Activated naive CD8-positive, alpha-beta T cell treated with anti-CD3 and anti-CD28 coated beads, Interleukin-2, amount 10 ng/mL, durations not matched to agents 7 days and 5 days (primary cell): ENCODE results near the gene TLCD3A. TPM values are rescaled to one million over a fixed set of nuclear protein-coding genes. Genes with fewer than 3 reads are reported as not detected.
"Not testable (repeated sequence)": the region's sequence is repeated elsewhere in the genome, so short reads cannot be mapped to it uniquely, and the experiment has no call there.

Experiments
- ATAC-seq: fragments of 150-1000 bp; cut with Tn5 transposase; one replicate; pipeline ENCODE4 v1.10.0; 2021; ENCODE audit warnings: low read depth, moderate library complexity
- POLR2A ChIA-PET: fragments of 350-600 bp; sonication (Branson Sonifier 250); formaldehyde crosslinking; loops from one replicate; lab custom pipeline; 2021; ENCODE audit warnings: antibody characterized with exemption; lab: Charles Lee
- DNase-seq: peaks from one replicate; pipeline ENCODE4 v3.0.0; 2021
- H3K27ac Mint-ChIP-seq: one replicate; pipeline ENCODE4 v1.8.0; 2022; ENCODE audit warnings: mild to moderate bottlenecking, mixed read lengths
- H3K27me3 Mint-ChIP-seq: one replicate; pipeline ENCODE4 v1.8.0; 2022; ENCODE audit warnings: mild to moderate bottlenecking, moderate library complexity, mixed read lengths
- H3K36me3 Mint-ChIP-seq: one replicate; pipeline ENCODE4 v1.8.0; 2021; ENCODE audit warnings: mild to moderate bottlenecking, mixed read lengths
- H3K4me1 Mint-ChIP-seq: one replicate; pipeline ENCODE4 v1.8.0; 2021; ENCODE audit warnings: mixed read lengths
- H3K4me3 Mint-ChIP-seq: one replicate; pipeline ENCODE4 v1.8.0; 2022; ENCODE audit warnings: mild to moderate bottlenecking, moderate library complexity, mixed read lengths
- H3K9me3 Mint-ChIP-seq: one replicate; pipeline ENCODE4 v1.8.0; 2021; ENCODE audit warnings: mixed read lengths
- total RNA-seq, 2 experiments: library from RNA; stranded (reverse); gene quantifications; one replicate each; pipeline ENCODE4 v1.2.3, GENCODE V29; 2021

TLCD3A gene
- total RNA-seq, 2 experiments from 2014 or later = 12.5 to 13.1 TPM

- POLR2A ChIA-PET = interaction anchor here (0.7 kb wide), 2 partner anchors 286 to 293 kb away, joined by 3 to 5 read pairs; no protein-coding TSS in a partner anchor
- H3K36me3 Mint-ChIP-seq, H3K27ac Mint-ChIP-seq, ATAC-seq, H3K9me3 Mint-ChIP-seq, H3K27me3 Mint-ChIP-seq, DNase-seq, H3K4me1 Mint-ChIP-seq, H3K4me3 Mint-ChIP-seq: not testable (repeated sequence)
These were observed 34.3 kb upstream of the TLCD3A start for GRCh38 chr17:698096-698495.

- POLR2A ChIA-PET = no interaction called here
- DNase-seq (no peak), ATAC-seq (no peak)
- no peak overlapping the region for H3K4me3 Mint-ChIP-seq
- H3K9me3 Mint-ChIP-seq = no peaks in the 10 kb centered on the region
- H3K27me3 Mint-ChIP-seq = no peaks in the 10 kb centered on the region
- H3K4me1 Mint-ChIP-seq = peaks cover 3% of the 10 kb centered on the region
- no peak overlapping the region for H3K27ac Mint-ChIP-seq
- H3K36me3 Mint-ChIP-seq = peaks cover 3% of the 10 kb centered on the region
These were observed 33.1 kb upstream of the TLCD3A start for GRCh38 chr17:699345-699744.

DNA sequence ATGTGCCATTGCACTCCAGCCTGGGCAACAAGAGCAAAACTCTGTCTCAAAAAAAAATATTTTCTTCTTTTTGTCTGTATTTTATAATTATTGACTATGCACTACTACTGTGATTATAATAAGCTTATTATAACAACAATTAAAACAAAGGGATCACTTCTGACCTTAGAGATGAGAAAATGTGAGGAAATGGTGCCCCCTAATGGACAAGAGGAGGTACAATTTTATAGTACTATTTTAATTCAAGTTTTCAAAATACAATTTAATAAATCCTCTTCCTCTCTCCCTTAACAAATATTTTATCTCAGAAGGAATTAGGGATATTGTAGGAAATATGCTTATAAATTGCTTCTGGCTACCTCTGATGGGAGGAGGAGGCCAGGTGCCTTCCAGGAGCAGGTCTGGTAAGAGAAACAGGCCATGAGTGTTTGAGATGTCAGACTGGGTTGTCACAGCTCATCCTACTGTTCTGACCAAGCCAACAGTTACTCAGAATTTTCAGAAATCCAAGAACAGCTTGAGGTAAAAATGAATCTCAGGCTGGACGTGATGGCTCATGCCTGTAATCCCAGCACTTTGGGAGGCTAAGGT is 31.8 kb upstream of the TLCD3A start:
- Mint-ChIP-seq H3K27ac (no peak overlapping the region), H3K36me3 (peaks cover 3% of the 10 kb centered on the region), H3K9me3 (no peaks in the 10 kb centered on the region), H3K4me3 (no peak overlapping the region), H3K4me1 (peaks cover 3% of the 10 kb centered on the region), H3K27me3 (no peaks in the 10 kb centered on the region)
- DNase-seq (no peak), ATAC-seq (peak; percentile 30)
- POLR2A ChIA-PET = interaction anchor here (0.5 to 1.0 kb wide), 3 partner anchors 276 to 318 kb away, joined by 3 to 9 read pairs (median 3); no protein-coding TSS in a partner anchor

DNA sequence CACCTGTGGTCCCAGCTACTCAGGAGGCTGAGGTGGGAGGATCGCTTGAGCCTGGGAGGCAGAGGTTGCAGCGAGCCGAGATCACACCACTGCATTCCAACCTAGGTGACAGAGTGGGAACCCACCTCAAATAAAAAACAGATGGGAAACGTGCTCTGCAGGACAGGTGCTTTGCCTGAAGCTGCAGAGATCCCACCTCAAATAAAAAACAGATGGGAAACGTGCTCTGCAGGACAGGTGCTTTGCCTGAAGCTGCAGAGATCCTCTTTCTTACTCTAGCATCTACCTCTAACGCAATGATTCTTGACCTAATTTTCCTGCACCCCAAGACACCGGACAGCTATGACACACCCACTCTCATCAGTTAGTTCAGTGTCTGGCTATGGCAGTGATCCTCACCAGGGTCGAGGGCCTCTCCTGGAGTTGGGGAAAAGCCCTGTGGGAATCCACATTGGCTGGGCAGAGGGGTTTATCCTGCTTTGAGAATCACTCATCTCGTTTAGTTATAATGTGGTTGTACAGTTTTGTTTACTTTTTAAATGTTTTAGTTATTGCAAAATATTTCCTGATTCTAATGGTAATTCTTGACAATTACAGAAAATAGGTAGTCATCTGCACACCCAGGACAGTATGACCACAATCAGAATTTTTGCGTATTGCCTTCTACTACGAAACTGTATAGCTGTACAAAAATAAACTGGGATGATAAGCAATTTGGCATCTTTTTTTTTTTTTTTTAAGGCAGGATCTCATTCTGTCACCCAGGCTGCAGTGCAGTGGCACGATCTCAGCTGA is 29.1 kb upstream of the TLCD3A start:
- no peak overlapping the region for H3K27ac Mint-ChIP-seq
- no peaks in the 10 kb centered on the region for H3K9me3 Mint-ChIP-seq
- H3K27me3 Mint-ChIP-seq = no peaks in the 10 kb centered on the region
- no peak for ATAC-seq
- POLR2A ChIA-PET = no interaction called here
- H3K4me1 Mint-ChIP-seq = peaks cover 5% of the 10 kb centered on the region
- no peak for DNase-seq
- H3K36me3 Mint-ChIP-seq = peaks cover 5% of the 10 kb centered on the region
- no peak overlapping the region for H3K4me3 Mint-ChIP-seq

GRCh38 chr17:704111-704864 is 28.1 kb upstream of the TLCD3A start:
- no peak overlapping the region for H3K27ac Mint-ChIP-seq
- DNase-seq = no peak
- ATAC-seq = no peak
- no peak overlapping the region for H3K4me3 Mint-ChIP-seq
- peaks cover 10% of the 10 kb centered on the region for H3K36me3 Mint-ChIP-seq
- H3K4me1 Mint-ChIP-seq = peaks cover 11% of the 10 kb centered on the region
- no peaks in the 10 kb centered on the region for H3K9me3 Mint-ChIP-seq
- POLR2A ChIA-PET = interaction anchor here (0.6 kb wide), 1 partner anchor 39 kb away, joined by 3 read pairs; no protein-coding TSS in a partner anchor
- H3K27me3 Mint-ChIP-seq = no peaks in the 10 kb centered on the region

- DNase-seq = no peak
- Mint-ChIP-seq H3K9me3 (no peaks in the 10 kb centered on the region), H3K36me3 (peaks cover 13% of the 10 kb centered on the region), H3K27ac (no peak overlapping the region), H3K4me3 (no peak overlapping the region), H3K4me1 (peaks cover 14% of the 10 kb centered on the region), H3K27me3 (no peaks in the 10 kb centered on the region)
- no peak for ATAC-seq
- POLR2A ChIA-PET = interaction anchor here (0.6 kb wide), 2 partner anchors 38 to 75 kb away, joined by 3 to 4 read pairs; no protein-coding TSS in a partner anchor
These were observed 27.4 kb upstream of the TLCD3A start for GRCh38 chr17:705011-705410.

- no peak overlapping the region for H3K4me3 Mint-ChIP-seq
- DNase-seq (no peak), ATAC-seq (no peak)
- H3K9me3 Mint-ChIP-seq = no peaks in the 10 kb centered on the region
- H3K36me3 Mint-ChIP-seq = peaks cover 13% of the 10 kb centered on the region
- POLR2A ChIA-PET = no interaction called here
- H3K27ac Mint-ChIP-seq = no peak overlapping the region
- H3K4me1 Mint-ChIP-seq = peaks cover 13% of the 10 kb centered on the region
- no peaks in the 10 kb centered on the region for H3K27me3 Mint-ChIP-seq
These were observed 26.5 kb upstream of the TLCD3A start for GRCh38 chr17:705863-706262.

GRCh38 chr17:708132-708531 is 24.3 kb upstream of the TLCD3A start:
- H3K9me3 Mint-ChIP-seq = no peaks in the 10 kb centered on the region
- no peak overlapping the region for H3K4me3 Mint-ChIP-seq
- H3K27me3 Mint-ChIP-seq = no peaks in the 10 kb centered on the region
- peaks cover 13% of the 10 kb centered on the region for H3K36me3 Mint-ChIP-seq
- peaks cover 22% of the 10 kb centered on the region for H3K4me1 Mint-ChIP-seq
- DNase-seq (no peak), ATAC-seq (no peak)
- POLR2A ChIA-PET = no interaction called here
- no peak overlapping the region for H3K27ac Mint-ChIP-seq

- POLR2A ChIA-PET = no interaction called here
- DNase-seq = no peak
- Mint-ChIP-seq H3K9me3 (no peaks in the 10 kb centered on the region), H3K4me3 (no peak overlapping the region), H3K36me3 (peaks cover 3% of the 10 kb centered on the region), H3K27me3 (peaks cover 3% of the 10 kb centered on the region), H3K4me1 (peaks cover 3% of the 10 kb centered on the region), H3K27ac (no peak overlapping the region)
- ATAC-seq = no peak
These were observed 14.3 kb upstream of the TLCD3A start for GRCh38 chr17:718075-718474.

DNA sequence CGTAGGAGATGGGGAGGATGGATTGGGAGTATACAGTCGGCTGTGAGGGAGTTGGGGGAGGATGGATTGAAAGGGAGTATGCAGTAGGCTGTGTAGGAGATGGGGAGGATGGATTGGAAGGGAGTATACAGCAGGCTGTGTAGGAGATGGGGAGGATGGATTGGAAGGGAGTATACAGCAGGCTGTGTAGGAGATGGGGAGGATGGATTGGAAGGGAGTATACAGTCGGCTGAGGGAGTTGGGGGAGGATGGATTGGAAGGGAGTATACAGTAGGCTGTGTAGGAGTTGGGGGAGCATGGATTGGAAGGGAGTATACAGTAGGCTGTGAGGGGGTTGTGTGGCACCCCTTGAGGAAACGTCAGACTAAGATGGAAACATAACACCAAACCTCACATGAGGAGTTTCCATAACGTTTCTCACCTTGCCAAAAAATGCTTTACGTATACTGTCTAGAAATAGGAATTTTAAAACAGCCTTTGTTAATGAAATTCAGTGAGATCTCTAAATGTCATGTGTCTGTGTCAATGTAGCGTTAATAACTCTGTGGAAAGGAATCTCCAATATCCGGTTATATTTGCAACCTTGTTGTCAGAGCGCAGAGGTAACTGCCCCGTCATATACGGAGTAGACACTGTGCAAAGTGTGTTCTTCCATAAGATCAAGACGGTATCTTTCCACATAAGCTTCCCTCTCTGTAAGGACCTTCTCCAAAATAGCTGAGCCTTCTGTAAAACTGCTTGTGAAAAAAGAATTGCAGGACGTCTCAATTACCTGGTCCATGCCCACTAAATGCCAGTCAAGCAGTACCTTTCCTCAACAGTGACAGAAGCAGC is 11.5 kb upstream of the TLCD3A start:
- Mint-ChIP-seq H3K27ac (no peak overlapping the region), H3K4me3 (no peak overlapping the region), H3K9me3 (peaks cover 3% of the 10 kb centered on the region), H3K27me3 (peaks cover 3% of the 10 kb centered on the region), H3K4me1 (no peaks in the 10 kb centered on the region), H3K36me3 (no peaks in the 10 kb centered on the region)
- POLR2A ChIA-PET = no interaction called here
- DNase-seq (no peak), ATAC-seq (no peak)

DNA sequence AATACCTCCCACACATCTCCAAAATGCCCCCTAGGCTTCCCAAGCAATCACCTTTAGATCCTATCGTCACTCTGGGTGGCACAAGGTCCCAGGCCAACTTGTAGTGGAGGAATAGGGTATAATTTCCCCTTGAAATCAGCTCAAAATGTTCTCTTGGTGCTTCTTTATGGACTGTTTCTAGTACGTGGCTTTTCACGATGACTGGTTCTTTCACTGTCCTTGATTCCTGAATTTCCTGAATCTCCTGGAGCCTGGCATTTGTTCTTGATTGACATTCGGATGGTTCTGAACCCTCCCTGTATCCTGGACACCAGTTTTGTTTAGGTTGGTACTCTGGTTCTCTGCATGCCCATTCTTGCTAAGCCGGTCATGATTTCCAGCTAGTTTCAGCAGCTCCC is 10.9 kb upstream of the TLCD3A start:
- Mint-ChIP-seq H3K27ac (no peak overlapping the region), H3K27me3 (peaks cover 3% of the 10 kb centered on the region), H3K36me3 (no peaks in the 10 kb centered on the region), H3K9me3 (peaks cover 3% of the 10 kb centered on the region), H3K4me3 (no peak overlapping the region), H3K4me1 (no peaks in the 10 kb centered on the region)
- DNase-seq (no peak), ATAC-seq (no peak)
- POLR2A ChIA-PET = no interaction called here

DNA sequence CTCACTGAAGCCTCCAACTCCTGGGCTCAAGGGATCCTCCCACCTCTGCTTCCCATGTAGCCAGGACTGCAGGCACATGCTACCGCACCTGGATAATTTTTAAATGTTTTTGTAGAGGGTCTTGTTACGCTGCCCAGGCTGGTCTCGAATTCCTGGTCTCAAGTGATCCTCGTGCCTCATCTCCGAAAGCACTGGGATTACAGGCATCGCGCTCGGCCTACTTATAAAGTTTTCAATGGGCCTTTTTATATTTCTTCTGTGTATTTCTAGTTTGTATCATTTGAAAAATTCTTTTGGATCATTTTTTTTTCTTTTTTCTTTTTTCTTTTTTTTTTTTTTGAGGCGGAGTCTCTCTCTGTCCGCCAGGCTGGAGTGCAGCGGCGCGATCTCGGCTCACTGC is 7.3 kb upstream of the TLCD3A start:
- DNase-seq (no peak), ATAC-seq (no peak)
- Mint-ChIP-seq H3K27ac (no peak overlapping the region), H3K4me1 (no peaks in the 10 kb centered on the region), H3K9me3 (peaks cover 3% of the 10 kb centered on the region), H3K36me3 (no peaks in the 10 kb centered on the region), H3K4me3 (no peak overlapping the region), H3K27me3 (peaks cover under 1% of the 10 kb centered on the region)
- POLR2A ChIA-PET = interaction anchor here (0.7 kb wide), 1 partner anchor 26 kb away, joined by 3 read pairs; no protein-coding TSS in a partner anchor
